IMR-90 (cell line): ENCODE data around the gene FAM76B.

Source experiments
- CEBPB ChIP-seq: IDR thresholded peaks from 2 replicates; pipeline ENCODE4 v1.6.1; 2012; ENCODE audit warnings: low read depth, low read length, improper control_type of control experiment
- CHD1 ChIP-seq: IDR thresholded peaks from 2 replicates; pipeline ENCODE4 v1.6.1; 2012; ENCODE audit warnings: low read depth, low read length, improper control_type of control experiment
- MAFK ChIP-seq: IDR thresholded peaks from 2 replicates; pipeline ENCODE4 v1.6.1; 2012; ENCODE audit warnings: low read depth, low read length, improper control_type of control experiment
- MAZ ChIP-seq: IDR thresholded peaks from 2 replicates; pipeline ENCODE4 v1.6.1; 2012; ENCODE audit warnings: low read depth, mild to moderate bottlenecking, low read length, improper control_type of control experiment, moderate library complexity, borderline replicate concordance
- POLR2A ChIP-seq: IDR thresholded peaks from 2 replicates; pipeline ENCODE4 v1.6.1; 2012; ENCODE audit warnings: mild to moderate bottlenecking, low read depth, low read length
- RAD21 ChIP-seq: IDR thresholded peaks from 2 replicates; pipeline ENCODE4 v1.6.1; 2012; ENCODE audit warnings: low read length, improper control_type of control experiment
- RCOR1 ChIP-seq: IDR thresholded peaks from 2 replicates; pipeline ENCODE4 v1.6.1; 2012; ENCODE audit warnings: mild to moderate bottlenecking, low read length, improper control_type of control experiment; ENCODE audit not compliant: insufficient replicate concordance
- RFX5 ChIP-seq: IDR thresholded peaks from 2 replicates; pipeline ENCODE4 v1.8.0; 2012; ENCODE audit warnings: low read depth, mild to moderate bottlenecking, low read length, moderate library complexity
- SMC3 ChIP-seq: fragments of 150-350 bp; IDR thresholded peaks from 2 replicates; pipeline ENCODE4 v1.6.1; 2016; ENCODE audit warnings: low read depth, mild to moderate bottlenecking, antibody characterized with exemption, low read length, moderate library complexity
- TF ChIP-seq, protein P1 (sequence below): conservative IDR thresholded peaks from 2 replicates; pipeline ENCODE4 v1.5.1; 2012; ENCODE audit warnings: mild to moderate bottlenecking, low read depth, low read length, improper control_type of control experiment

DNA sequence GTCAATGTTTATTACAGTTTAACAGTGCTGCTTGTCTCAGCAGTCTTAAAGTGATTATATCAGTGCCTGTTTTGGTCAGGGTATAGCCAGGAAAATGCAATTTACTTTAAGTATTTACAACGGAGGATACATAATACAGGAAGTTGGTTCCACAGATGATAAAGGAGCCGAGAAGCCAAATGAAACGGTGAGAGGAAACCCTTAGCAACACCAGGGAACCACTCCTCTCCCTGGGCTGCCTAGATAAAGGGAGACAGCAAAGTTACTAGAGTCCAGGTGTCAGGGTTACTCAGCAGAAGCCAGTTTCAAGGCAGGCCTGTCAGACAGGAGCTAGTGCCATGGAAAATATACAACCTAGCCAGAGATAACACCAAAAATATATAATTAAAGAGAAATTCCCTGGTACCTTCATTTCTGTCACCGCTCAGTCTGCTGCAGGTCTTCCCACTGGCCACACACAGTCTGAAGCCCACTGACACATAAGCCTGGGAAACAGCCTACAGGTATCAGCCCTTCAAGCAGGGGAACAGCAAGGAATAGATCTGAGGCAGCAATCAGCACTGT, 55.5 kb downstream of the FAM76B start:
- TF ChIP-seq, protein P1, sequence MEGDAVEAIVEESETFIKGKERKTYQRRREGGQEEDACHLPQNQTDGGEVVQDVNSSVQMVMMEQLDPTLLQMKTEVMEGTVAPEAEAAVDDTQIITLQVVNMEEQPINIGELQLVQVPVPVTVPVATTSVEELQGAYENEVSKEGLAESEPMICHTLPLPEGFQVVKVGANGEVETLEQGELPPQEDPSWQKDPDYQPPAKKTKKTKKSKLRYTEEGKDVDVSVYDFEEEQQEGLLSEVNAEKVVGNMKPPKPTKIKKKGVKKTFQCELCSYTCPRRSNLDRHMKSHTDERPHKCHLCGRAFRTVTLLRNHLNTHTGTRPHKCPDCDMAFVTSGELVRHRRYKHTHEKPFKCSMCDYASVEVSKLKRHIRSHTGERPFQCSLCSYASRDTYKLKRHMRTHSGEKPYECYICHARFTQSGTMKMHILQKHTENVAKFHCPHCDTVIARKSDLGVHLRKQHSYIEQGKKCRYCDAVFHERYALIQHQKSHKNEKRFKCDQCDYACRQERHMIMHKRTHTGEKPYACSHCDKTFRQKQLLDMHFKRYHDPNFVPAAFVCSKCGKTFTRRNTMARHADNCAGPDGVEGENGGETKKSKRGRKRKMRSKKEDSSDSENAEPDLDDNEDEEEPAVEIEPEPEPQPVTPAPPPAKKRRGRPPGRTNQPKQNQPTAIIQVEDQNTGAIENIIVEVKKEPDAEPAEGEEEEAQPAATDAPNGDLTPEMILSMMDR: no peak
- no peak for TF ChIP-seq POLR2A
- TF ChIP-seq MAFK: no peak
- TF ChIP-seq RFX5: no peak
- TF ChIP-seq MAZ: no peak
- TF ChIP-seq CEBPB: no peak
- TF ChIP-seq CHD1: no peak
- TF ChIP-seq RAD21: no peak
- TF ChIP-seq RCOR1: no peak
- no peak for TF ChIP-seq SMC3
